Loucy (cell line): ENCODE data around the gene APRT.

Source experiments
- CTCF ChIP-seq: fragments of 200-600 bp; sonication (generic); conservative IDR thresholded peaks from 2 replicates; pipeline ENCODE4 v1.5.1; 2014; ENCODE audit warnings: mild to moderate bottlenecking, antibody characterized with exemption, low read length
- EZH2phosphoT487 ChIP-seq: fragments of 200-600 bp; IDR thresholded peaks from 2 replicates; pipeline ENCODE4 v1.6.1; 2018; ENCODE audit warnings: antibody characterized with exemption, mild to moderate bottlenecking, moderate library complexity, borderline replicate concordance

DNA sequence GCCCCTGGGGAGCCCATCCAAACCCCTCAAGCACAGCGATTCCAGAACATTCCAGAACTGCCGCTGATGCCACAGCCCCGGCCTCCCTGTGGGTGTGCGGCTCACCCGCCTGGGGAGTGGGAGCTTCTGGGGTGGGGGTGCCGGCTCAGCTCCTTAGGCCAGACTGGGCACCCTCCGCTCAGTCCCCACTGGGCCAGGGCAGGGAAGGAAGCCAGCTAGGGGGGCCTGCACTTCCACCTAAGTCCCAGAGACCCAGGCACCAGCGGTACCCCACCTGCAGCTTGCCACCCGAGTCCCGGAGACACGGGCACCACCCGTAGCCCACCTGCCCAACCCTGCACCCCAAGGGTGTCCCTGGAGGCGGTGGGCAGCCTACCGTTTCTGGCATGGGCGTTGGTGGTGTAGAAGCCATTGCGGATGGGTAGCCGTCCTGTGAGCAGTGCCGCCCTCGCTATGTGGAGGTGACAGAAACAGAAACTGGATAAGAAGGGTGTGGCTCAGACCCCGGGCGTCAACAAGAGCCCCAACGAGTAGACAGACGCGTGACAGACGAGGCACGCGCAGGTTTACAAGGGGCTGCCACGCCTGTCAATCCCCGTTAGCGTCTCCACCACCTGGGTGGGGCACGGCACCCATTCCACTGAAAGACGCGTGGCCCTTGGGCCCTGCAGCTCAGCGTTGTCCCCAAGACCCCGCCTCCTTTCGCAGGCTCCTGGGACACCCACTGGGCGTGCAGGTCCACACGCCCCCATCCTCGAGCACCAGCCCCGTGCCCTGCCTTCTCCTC is 30.0 kb upstream of the APRT start:
- TF ChIP-seq CTCF (no peak), EZH2phosphoT487 (no peak)
